OCI-LY3 (cell line): ENCODE data around the gene C1QTNF6.

Experiments used
- H2AFZ ChIP-seq: fragments of 200-600, 300-600 bp; shearing (Covaris generic); 2 replicates; pipeline ENCODE4 v1.6.0; 2014; ENCODE audit warnings: antibody characterized with exemption, low read depth, low read length
- H3K27ac ChIP-seq: fragments of 200-600, 300-600 bp; sonication (generic); 2 replicates; pipeline ENCODE4 v1.5.1; 2014; ENCODE audit warnings: mild to moderate bottlenecking, low read length, moderate library complexity, mixed read lengths
- H3K27me3 ChIP-seq: fragments of 200-600, 300-600 bp; sonication (generic); 2 replicates; pipeline ENCODE4 v1.6.1; 2014; ENCODE audit warnings: low read depth, low read length, mixed read lengths
- H3K36me3 ChIP-seq: fragments of 200-600, 300-600 bp; sonication (generic); replicated peaks from 2 replicates; pipeline ENCODE3; 2014; ENCODE audit warnings: low read depth, low read length, mixed read lengths
- H3K4me1 ChIP-seq: fragments of 300-600, 200-600 bp; sonication (generic); 2 replicates; pipeline ENCODE4 v1.6.1; 2014; ENCODE audit warnings: low read length, mixed read lengths
- H3K4me2 ChIP-seq: fragments of 200-600, 300-600 bp; sonication (generic); 2 replicates; pipeline ENCODE4 v1.6.1; 2014; ENCODE audit warnings: low read length, mixed read lengths
- H3K4me3 ChIP-seq: fragments of 300-600, 200-600 bp; sonication (generic); 2 replicates; pipeline ENCODE4 v1.5.1; 2014; ENCODE audit warnings: antibody characterized with exemption, mild to moderate bottlenecking, low read length, moderate library complexity
- H3K79me2 ChIP-seq: fragments of 300-600, 200-600 bp; shearing (Covaris generic); 2 replicates; pipeline ENCODE4 v1.6.1; 2014; ENCODE audit warnings: mild to moderate bottlenecking, low read length, mixed read lengths
- H3K9ac ChIP-seq: fragments of 300-600, 200-600 bp; shearing (Covaris generic); 2 replicates; pipeline ENCODE4 v1.6.0; 2014; ENCODE audit warnings: mild to moderate bottlenecking, low read length, moderate library complexity
- H3K9me3 ChIP-seq: fragments of 200-600, 300-600 bp; shearing (Covaris generic); 2 replicates; pipeline ENCODE4 v1.6.1; 2014; ENCODE audit warnings: low read length, mixed read lengths; ENCODE audit not compliant: insufficient read depth
- H4K20me1 ChIP-seq: fragments of 200-600, 300-600 bp; sonication (generic); 2 replicates; pipeline ENCODE4 v1.6.1; 2016; ENCODE audit warnings: low read length, mixed read lengths; ENCODE audit not compliant: insufficient read depth
- EZH2phosphoT487 ChIP-seq: fragments of 200-600 bp; shearing (Covaris generic); IDR thresholded peaks from 2 replicates; pipeline ENCODE4 v1.6.1; 2018; ENCODE audit warnings: antibody characterized with exemption, mixed run types, low read depth
- TF ChIP-seq, protein P1 (sequence below): fragments of 200-600, 300-600 bp; sonication (generic); IDR thresholded peaks from 2 replicates; pipeline ENCODE4 v1.5.1; 2014; ENCODE audit warnings: antibody characterized with exemption, low read length, low read depth

Gene C1QTNF6

DNA sequence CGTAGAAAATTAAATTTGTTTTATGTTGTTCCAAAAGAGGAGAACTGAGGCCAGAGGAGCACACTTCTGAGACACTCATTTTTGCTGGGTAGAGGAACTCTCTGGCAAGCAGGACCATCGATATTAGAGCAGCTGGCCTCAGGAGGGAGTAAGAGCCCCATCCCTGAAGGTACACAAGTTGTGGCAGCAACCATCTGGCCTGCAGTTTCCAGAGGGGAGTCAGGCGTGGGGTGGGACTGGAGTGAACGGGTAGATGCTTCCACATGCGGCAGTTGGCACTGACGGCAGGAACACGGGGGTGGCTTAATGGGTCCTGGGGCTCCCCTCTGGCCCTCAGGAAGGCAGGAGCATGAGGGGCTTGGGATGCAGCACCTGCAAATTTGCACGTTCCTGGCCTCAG, 37.4 kb upstream of the C1QTNF6 start:
- no peak overlapping the region for H3K4me3 ChIP-seq
- H3K36me3 ChIP-seq = peaks cover 81% of the 10 kb centered on the region
- peaks cover 57% of the 10 kb centered on the region for H3K79me2 ChIP-seq
- peaks cover 90% of the 10 kb centered on the region for H3K4me1 ChIP-seq
- no peak for TF ChIP-seq EZH2phosphoT487
- TF ChIP-seq, protein P1, sequence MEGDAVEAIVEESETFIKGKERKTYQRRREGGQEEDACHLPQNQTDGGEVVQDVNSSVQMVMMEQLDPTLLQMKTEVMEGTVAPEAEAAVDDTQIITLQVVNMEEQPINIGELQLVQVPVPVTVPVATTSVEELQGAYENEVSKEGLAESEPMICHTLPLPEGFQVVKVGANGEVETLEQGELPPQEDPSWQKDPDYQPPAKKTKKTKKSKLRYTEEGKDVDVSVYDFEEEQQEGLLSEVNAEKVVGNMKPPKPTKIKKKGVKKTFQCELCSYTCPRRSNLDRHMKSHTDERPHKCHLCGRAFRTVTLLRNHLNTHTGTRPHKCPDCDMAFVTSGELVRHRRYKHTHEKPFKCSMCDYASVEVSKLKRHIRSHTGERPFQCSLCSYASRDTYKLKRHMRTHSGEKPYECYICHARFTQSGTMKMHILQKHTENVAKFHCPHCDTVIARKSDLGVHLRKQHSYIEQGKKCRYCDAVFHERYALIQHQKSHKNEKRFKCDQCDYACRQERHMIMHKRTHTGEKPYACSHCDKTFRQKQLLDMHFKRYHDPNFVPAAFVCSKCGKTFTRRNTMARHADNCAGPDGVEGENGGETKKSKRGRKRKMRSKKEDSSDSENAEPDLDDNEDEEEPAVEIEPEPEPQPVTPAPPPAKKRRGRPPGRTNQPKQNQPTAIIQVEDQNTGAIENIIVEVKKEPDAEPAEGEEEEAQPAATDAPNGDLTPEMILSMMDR = peak; percentile 51
- H3K4me2 ChIP-seq = no peak overlapping the region
- H2AFZ ChIP-seq = no peak overlapping the region
- peak overlapping the region; percentile 97 for H3K27ac ChIP-seq
- peaks cover 10% of the 10 kb centered on the region; the same call in 1 of the 2 replicates for H3K9me3 ChIP-seq
- peaks cover 8% of the 10 kb centered on the region; the same call in 1 of the 2 replicates for H4K20me1 ChIP-seq
- no peak overlapping the region; the same call in 1 of the 2 replicates for H3K9ac ChIP-seq
- H3K27me3 ChIP-seq = no peaks in the 10 kb centered on the region

DNA sequence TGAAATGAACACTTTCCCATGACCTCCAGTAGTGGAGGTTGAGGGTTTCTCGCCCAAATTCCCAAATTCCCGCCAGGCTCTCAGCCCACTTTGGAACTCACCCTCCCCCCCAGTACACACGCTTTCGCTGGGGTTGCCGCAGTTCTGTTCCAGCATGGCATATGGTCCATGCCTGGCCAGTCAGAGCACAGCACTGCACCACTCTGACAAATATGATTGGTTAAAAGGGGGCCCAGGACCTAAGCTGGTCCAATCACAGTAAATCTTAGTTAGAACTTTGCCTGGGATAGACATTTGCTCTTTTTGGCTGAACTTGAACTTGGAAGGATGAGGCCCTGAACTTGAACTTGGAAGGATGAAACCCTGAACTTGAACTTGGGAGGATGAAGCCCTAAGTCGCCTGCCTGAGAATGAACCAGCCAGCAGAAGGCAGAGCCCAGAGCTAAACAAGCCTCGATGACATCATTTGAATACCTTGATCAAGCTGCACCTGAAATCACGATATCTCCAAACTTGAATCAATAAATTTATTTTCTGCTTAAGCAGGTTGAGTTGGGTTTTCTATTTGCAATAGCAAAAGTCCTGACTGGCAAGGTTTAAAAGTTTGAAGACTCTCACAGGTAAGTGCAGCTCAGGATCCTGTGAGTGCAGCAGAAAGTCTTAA, 36.8 kb upstream of the C1QTNF6 start:
- Histone ChIP-seq H3K4me1 (peaks cover 90% of the 10 kb centered on the region), H3K27ac (peak overlapping the region; percentile 97), H3K36me3 (peaks cover 81% of the 10 kb centered on the region), H3K27me3 (no peaks in the 10 kb centered on the region), H3K9ac (peak overlapping the region; percentile 46; the same call in 1 of the 2 replicates), H3K9me3 (peaks cover 10% of the 10 kb centered on the region; the same call in 1 of the 2 replicates), H3K79me2 (peaks cover 61% of the 10 kb centered on the region), H4K20me1 (peaks cover 8% of the 10 kb centered on the region; the same call in 1 of the 2 replicates), H2AFZ (no peak overlapping the region), H3K4me2 (0 out of 2 replicates have a peak overlapping the region, but pooled peaks have one; percentile 46), H3K4me3 (no peak overlapping the region)
- no peak for TF ChIP-seq EZH2phosphoT487
- TF ChIP-seq, protein P1 = no peak

- Histone ChIP-seq H3K27me3 (no peaks in the 10 kb centered on the region), H2AFZ (no peak overlapping the region), H3K4me2 (peak overlapping the region; percentile 48), H3K36me3 (peaks cover 73% of the 10 kb centered on the region), H3K9me3 (peaks cover 10% of the 10 kb centered on the region; the same call in 1 of the 2 replicates), H3K27ac (peak overlapping the region; percentile 97), H3K4me1 (peaks cover 90% of the 10 kb centered on the region), H3K4me3 (peak overlapping the region; percentile 22), H3K9ac (peak overlapping the region; percentile 69), H4K20me1 (peaks cover 8% of the 10 kb centered on the region; the same call in 1 of the 2 replicates), H3K79me2 (peaks cover 56% of the 10 kb centered on the region)
- TF ChIP-seq, protein P1 = no peak
- no peak for TF ChIP-seq EZH2phosphoT487
Observed at GRCh38 chr22:37223965-37224551, 36.0 kb upstream of the C1QTNF6 start.

GRCh38 chr22:37222440-37222971, 34.5 kb upstream of the C1QTNF6 start:
- Histone ChIP-seq H3K79me2 (peaks cover 41% of the 10 kb centered on the region), H3K27ac (peak overlapping the region; percentile 97), H3K4me3 (no peak overlapping the region)

More at GRCh38 chr22:37222440-37222971, 34.5 kb upstream of the C1QTNF6 start:
- Histone ChIP-seq H3K9ac (peak overlapping the region; percentile 22; the same call in 1 of the 2 replicates), H4K20me1 (no peaks in the 10 kb centered on the region), H3K27me3 (no peaks in the 10 kb centered on the region), H3K9me3 (peaks cover 10% of the 10 kb centered on the region; the same call in 1 of the 2 replicates), H3K4me1 (peaks cover 87% of the 10 kb centered on the region), H2AFZ (no peak overlapping the region), H3K4me2 (peak overlapping the region; percentile 18), H3K36me3 (peaks cover 66% of the 10 kb centered on the region)
- TF ChIP-seq EZH2phosphoT487 = no peak
- TF ChIP-seq, protein P1 = no peak
